HG03342 (cell line): Measurements from ENCODE around the gene SLC37A2.
"Not testable (repeated sequence)": the region's sequence is repeated elsewhere in the genome, so short reads cannot be mapped to it uniquely, and the experiment has no call there.

Experiments
- ATAC-seq: cut with Tn5 transposase; IDR thresholded peaks from one replicate; pipeline ENCODE4 v1.9.1; 2021; ENCODE audit warnings: mild to moderate bottlenecking, moderate library complexity; ENCODE audit not compliant: unreplicated experiment

SLC37A2 gene

GRCh38 chr11:125062931-125063428, at the start of gene SLC37A2:
Gene SLC37A2, plus strand, starts transcription at chr11:125063305. Its CDS starts 63 bp downstream, at chr11:125063368.
- peak; percentile 96 for ATAC-seq

GRCh38 chr11:125016413-125016812, 46.7 kb upstream of the SLC37A2 start:
- no peak for ATAC-seq

GRCh38 chr11:125020342-125020741, 42.8 kb upstream of the SLC37A2 start:
- no peak for ATAC-seq

- no peak for ATAC-seq
These were observed 40.6 kb upstream of the SLC37A2 start for GRCh38 chr11:125022551-125022950.

- no peak for ATAC-seq
These were observed 37.1 kb upstream of the SLC37A2 start for GRCh38 chr11:125025968-125026367.

- not testable (repeated sequence) for ATAC-seq
These were observed 33.7 kb upstream of the SLC37A2 start for GRCh38 chr11:125029431-125029830.

- ATAC-seq: no peak
These were observed 26.2 kb upstream of the SLC37A2 start for GRCh38 chr11:125036933-125037332.

GRCh38 chr11:125049164-125049792, 13.8 kb upstream of the SLC37A2 start:
- no peak for ATAC-seq

GRCh38 chr11:125052047-125052446, 11.1 kb upstream of the SLC37A2 start:
- no peak for ATAC-seq

- ATAC-seq: no peak
These were observed 9.9 kb upstream of the SLC37A2 start for GRCh38 chr11:125053167-125053566.

GRCh38 chr11:125055107-125055715, 7.9 kb upstream of the SLC37A2 start:
- ATAC-seq: no peak

GRCh38 chr11:125056111-125056510, 7.0 kb upstream of the SLC37A2 start:
- ATAC-seq: not testable (repeated sequence)

- ATAC-seq: no peak
These were observed 6.0 kb upstream of the SLC37A2 start for GRCh38 chr11:125056931-125057692.

GRCh38 chr11:125057693-125058016, 5.5 kb upstream of the SLC37A2 start:
- no peak for ATAC-seq

- no peak for ATAC-seq
These were observed 1.8 kb upstream of the SLC37A2 start for GRCh38 chr11:125061281-125061680.

GRCh38 chr11:125062218-125062930, 731 bp upstream of the SLC37A2 start:
- no peak for ATAC-seq

GRCh38 chr11:125063429-125064043, 431 bp downstream of the SLC37A2 start:
- ATAC-seq: peak; percentile 10

- no peak for ATAC-seq
These were observed 965 bp downstream of the SLC37A2 start for GRCh38 chr11:125064070-125064469.

- ATAC-seq: no peak
These were observed 5.3 kb downstream of the SLC37A2 start for GRCh38 chr11:125068368-125068767.

- ATAC-seq: no peak
These were observed 5.9 kb downstream of the SLC37A2 start for GRCh38 chr11:125069008-125069407.

GRCh38 chr11:125069796-125070195, 6.7 kb downstream of the SLC37A2 start:
- no peak for ATAC-seq
